ENCODE data around the gene PDE11A.

PDE11A gene

GRCh38 chr2:177680866-177681712, 391.5 kb downstream of the PDE11A start:
- TF ChIP-seq, protein P1, sequence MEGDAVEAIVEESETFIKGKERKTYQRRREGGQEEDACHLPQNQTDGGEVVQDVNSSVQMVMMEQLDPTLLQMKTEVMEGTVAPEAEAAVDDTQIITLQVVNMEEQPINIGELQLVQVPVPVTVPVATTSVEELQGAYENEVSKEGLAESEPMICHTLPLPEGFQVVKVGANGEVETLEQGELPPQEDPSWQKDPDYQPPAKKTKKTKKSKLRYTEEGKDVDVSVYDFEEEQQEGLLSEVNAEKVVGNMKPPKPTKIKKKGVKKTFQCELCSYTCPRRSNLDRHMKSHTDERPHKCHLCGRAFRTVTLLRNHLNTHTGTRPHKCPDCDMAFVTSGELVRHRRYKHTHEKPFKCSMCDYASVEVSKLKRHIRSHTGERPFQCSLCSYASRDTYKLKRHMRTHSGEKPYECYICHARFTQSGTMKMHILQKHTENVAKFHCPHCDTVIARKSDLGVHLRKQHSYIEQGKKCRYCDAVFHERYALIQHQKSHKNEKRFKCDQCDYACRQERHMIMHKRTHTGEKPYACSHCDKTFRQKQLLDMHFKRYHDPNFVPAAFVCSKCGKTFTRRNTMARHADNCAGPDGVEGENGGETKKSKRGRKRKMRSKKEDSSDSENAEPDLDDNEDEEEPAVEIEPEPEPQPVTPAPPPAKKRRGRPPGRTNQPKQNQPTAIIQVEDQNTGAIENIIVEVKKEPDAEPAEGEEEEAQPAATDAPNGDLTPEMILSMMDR (conservative IDR thresholded peaks at IDR 0.05; ENCODE audit: low read length) = no peak
- no peak overlapping the region for H3K4me3 ChIP-seq (ENCODE audit: low read length)
- DNase-seq (ENCODE audit: low read depth) = no peak

- TF ChIP-seq, protein P1 (conservative IDR thresholded peaks at IDR 0.05; ENCODE audit: low read length) = no peak
- DNase-seq (ENCODE audit: low read depth) = no peak
- H3K4me3 ChIP-seq (ENCODE audit: low read length) = no peak overlapping the region
Measured at GRCh38 chr2:177679611-177680605, 392.7 kb downstream of the PDE11A start.

DNA sequence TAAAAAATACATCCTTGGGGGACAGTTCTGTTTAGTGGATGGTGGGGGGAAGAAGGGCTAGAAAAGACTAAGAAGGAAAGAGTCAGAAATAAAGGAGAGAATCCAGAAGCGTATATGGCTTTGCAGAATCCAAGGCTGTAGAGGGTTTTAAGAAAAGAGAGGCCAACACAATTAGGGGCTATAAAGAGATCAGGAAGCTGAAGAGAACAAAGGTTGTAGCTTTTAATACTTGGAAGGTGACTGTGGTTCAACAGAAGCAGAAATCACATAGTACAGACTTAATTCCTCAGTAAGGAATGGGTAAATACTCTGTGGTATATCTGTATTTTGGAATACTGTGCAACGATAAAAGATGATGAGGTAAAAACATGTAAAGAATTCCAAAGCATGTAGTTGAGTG, 393.6 kb downstream of the PDE11A start:
- no peak overlapping the region for H3K4me3 ChIP-seq (ENCODE audit: low read length)
- no peak for DNase-seq (ENCODE audit: low read depth)
- TF ChIP-seq, protein P1 (conservative IDR thresholded peaks at IDR 0.05; ENCODE audit: low read length) = no peak

DNA sequence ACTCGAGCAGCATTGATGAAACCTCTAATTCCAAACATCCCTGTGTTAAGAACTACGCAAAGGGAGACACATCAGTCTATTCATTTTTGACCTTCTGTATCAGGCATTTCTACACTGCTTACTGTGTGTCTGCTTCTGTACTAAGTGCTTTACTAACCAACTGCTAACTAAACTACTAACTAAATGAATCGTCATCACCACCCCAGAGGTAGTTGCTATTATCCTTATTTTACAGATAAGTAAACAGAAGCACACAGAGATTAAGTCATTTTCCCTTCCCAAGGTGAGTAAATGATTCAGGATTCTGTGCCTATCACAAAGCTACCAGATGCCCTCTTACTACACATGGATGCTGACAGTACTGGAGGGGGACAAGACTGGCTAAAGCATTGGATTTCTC, 395.9 kb downstream of the PDE11A start:
- TF ChIP-seq, protein P1 (conservative IDR thresholded peaks at IDR 0.05; ENCODE audit: low read length) = no peak
- DNase-seq (ENCODE audit: low read depth) = no peak

DNA sequence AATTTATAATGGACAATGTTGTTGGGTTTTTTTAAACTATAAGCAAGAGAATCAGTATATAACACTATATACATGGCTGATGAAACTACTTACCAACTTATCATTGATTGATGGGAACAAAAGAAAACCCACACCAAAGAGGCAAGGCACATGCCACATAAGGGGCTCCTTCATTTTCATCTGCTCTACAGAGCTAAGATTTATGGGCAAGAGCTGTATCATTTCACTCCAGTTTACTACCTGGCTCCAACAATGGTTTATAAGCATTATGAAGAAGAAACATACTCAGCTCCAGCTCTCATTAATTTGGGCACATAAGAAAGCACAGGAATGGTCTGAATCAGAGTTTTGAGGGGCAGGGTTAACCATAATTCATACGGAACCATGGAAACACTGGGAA, 396.8 kb downstream of the PDE11A start:
- TF ChIP-seq, protein P1 (conservative IDR thresholded peaks at IDR 0.05; ENCODE audit: low read length) = no peak
- H3K4me3 ChIP-seq (ENCODE audit: low read length) = no peak overlapping the region
- no peak for DNase-seq (ENCODE audit: low read depth)

More for the DNA sequence above, 395.9 kb downstream of the PDE11A start:
- no peak overlapping the region for H3K4me3 ChIP-seq (ENCODE audit: low read length)

DNA sequence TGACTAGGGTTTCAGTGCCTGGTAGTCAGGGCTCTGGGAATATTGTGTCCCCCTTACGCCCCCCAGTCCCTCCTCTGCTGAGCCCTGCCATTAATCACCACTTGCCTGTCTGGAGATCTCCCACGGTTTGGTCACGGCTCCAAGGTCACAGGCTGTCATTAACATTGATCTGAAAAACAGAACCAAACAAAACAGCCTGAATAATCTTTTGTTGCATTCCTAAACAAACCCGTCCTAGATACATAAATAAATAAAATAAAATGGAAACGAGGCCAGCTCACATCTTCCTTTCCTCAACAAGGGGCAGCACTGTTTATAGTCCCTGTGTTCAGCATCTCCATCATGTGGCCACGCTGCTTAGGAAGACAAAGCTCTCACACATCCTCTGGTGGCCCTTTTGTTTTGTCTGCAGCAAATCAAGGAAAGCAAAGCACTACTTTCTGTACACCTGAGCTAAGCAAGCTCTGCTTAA, 397.2 kb downstream of the PDE11A start:
- H3K4me3 ChIP-seq (ENCODE audit: low read length) = no peak overlapping the region
- DNase-seq (ENCODE audit: low read depth) = no peak
- TF ChIP-seq, protein P1 (conservative IDR thresholded peaks at IDR 0.05; ENCODE audit: low read length) = no peak

Data from AG10803 (cell line).